Duodenal mucosa (tissue), 2 donors: ENCODE data around the gene FLVCR1.
"Not testable (repeated sequence)": the region's sequence is repeated elsewhere in the genome, so short reads cannot be mapped to it uniquely, and the experiment has no call there.

Experiments
- H3K27ac ChIP-seq: one replicate; pipeline ENCODE4 v1.7.0; 2013; ENCODE audit warnings: low read depth, low read length
- H3K27me3 ChIP-seq, 2 donors: one replicate each; pipeline ENCODE4 v1.7.0; 2013; ENCODE audit warnings: low read length in 2 of 2, control low read depth in 1 of 2; ENCODE audit not compliant: insufficient read depth in 2 of 2, control insufficient read depth in 1 of 2
- H3K36me3 ChIP-seq, 2 donors: one replicate each; pipeline ENCODE4 v1.7.0; 2013; ENCODE audit warnings: low read length in 2 of 2, control low read depth in 1 of 2; ENCODE audit not compliant: insufficient read depth in 2 of 2, control insufficient read depth in 1 of 2
- H3K4me1 ChIP-seq, 2 donors: one replicate each; pipeline ENCODE4 v1.7.0; 2013; ENCODE audit warnings: low read length in 2 of 2, control low read depth in 1 of 2; ENCODE audit not compliant: insufficient read depth in 2 of 2, control insufficient read depth in 1 of 2
- H3K4me3 ChIP-seq, 2 donors: one replicate each; pipeline ENCODE4 v1.7.0; 2013; ENCODE audit warnings: low read length in 2 of 2, low read depth in 1 of 2
- H3K9ac ChIP-seq, 2 donors: one replicate each; pipeline ENCODE4 v1.7.0; 2013; ENCODE audit warnings: low read length in 2 of 2, low read depth in 1 of 2
- H3K9me3 ChIP-seq, 2 donors: one replicate each; pipeline ENCODE4 v1.7.0; 2013; ENCODE audit warnings: low read length in 2 of 2, control low read depth in 1 of 2; ENCODE audit not compliant: control insufficient read depth in 1 of 2

FLVCR1 gene

DNA sequence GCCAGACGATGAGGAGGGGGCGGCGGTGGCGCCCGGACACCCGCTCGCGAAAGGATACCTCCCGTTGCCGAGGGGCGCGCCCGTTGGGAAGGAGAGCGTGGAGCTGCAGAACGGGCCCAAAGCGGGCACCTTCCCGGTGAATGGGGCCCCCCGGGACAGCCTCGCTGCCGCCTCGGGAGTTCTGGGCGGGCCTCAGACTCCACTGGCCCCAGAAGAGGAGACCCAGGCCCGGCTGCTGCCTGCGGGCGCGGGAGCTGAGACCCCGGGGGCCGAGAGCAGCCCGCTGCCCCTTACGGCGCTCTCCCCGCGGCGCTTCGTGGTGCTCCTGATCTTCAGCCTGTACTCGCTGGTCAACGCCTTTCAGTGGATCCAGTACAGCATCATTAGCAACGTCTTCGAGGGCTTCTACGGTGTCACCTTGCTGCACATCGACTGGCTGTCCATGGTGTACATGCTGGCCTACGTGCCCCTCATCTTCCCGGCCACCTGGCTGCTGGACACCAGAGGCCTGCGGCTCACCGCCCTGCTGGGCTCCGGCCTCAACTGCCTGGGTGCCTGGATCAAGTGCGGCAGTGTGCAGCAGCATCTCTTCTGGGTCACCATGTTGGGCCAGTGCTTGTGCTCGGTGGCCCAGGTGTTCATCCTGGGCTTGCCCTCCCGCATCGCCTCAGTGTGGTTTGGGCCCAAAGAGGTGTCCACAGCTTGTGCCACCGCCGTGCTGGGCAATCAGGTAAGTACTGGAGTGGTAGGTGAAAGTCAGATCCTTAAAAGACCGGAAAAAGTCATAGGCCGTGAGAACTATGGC lies 588 bp downstream of the FLVCR1 start:
- H3K9me3 ChIP-seq, result no peaks in the 10 kb centered on the region
- H3K4me1 ChIP-seq, result peaks cover 29 to 38% of the 10 kb centered on the region in 2 donors

DNA sequence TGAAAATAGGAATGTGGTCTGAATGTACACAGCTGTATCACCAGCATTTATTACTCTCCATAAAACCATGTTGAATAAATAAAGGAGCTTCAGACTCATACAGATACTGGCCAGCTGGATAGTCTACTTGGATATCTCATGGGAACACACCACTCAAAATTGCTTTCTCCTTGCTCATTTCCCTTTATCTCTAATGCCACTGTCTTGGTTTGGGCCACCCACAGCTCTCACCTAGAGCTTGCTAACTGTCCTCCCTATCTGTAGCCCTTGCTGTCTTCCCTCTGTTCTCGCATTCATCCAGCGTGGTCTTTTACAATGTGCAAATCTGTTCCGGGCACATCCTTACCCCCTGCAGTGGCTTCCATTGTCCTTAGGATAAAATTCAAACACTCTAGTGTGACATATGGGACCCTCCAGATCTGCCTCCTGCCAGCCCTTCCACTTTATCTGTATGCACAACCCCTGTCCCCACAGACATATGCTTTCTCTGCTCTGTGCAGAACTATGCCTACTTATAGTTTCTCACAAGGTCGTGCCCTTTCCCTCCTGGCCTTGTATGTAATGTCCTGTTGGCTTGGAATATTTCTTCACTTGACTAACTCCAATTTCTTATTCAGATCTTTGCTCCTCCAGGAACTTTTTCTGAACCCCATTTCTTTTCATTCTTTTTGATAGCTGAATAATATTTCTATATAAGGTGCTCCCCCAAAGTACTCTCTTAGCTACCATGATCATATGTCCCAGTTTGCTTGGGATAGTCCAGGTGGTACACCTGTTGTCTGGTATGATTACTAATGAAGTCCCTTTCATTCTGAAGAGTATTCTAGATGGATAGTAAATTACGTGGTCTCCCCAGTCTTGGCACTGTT lies 2.9 kb downstream of the FLVCR1 start:
- Histone ChIP-seq H3K36me3 (peaks cover 5 to 6% of the 10 kb centered on the region in 2 donors), H3K4me1 (peaks cover 29 to 38% of the 10 kb centered on the region in 2 donors), H3K9me3 (no peaks in the 10 kb centered on the region), H3K9ac (no peak overlapping the region), H3K27ac (no peak overlapping the region), H3K4me3 (peak overlapping the region; percentile 52 to 96), H3K27me3 (no peaks in the 10 kb centered on the region)

More for the DNA sequence above, 588 bp downstream of the FLVCR1 start:
- Histone ChIP-seq H3K36me3 (peaks cover 0 to 1% of the 10 kb centered on the region in 2 donors), H3K9ac (peak overlapping the region; percentile 70 to 92), H3K27me3 (no peaks in the 10 kb centered on the region), H3K4me3 (peak overlapping the region; percentile 85 to 96), H3K27ac (peak overlapping the region; percentile 76)

DNA sequence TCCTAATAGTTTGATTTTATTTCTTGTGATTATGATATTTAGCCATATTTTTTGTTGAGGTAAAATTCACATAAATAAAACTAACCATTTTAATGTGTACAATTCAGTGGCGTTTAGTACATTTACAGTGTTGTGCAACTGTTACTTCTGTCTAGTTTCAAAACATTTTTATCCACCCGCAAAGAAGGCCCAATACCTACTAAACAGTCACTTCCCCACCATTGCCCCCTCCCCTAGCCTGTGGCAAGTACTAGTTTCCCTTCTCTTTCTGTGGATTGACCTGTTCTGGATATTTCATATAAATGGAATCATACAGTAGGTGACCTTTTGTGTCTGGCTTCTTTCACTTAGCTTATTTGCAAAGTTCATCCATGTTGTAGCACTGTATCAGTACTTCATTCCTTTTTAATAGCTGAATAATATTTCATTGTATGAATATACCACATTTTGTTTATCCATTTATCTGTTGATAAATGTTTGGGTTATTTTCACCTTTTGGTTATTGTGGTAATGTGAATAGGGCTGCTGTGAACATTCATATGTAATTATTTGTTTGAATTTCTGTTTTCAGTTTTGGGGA lies 4.1 kb downstream of the FLVCR1 start:
- H3K9me3 ChIP-seq, result no peaks in the 10 kb centered on the region
- H3K27ac ChIP-seq, result no peak overlapping the region
- H3K27me3 ChIP-seq, result no peaks in the 10 kb centered on the region
- no peak overlapping the region for H3K9ac ChIP-seq
- H3K4me1 ChIP-seq, result peaks cover 23 to 28% of the 10 kb centered on the region in 2 donors
- no peak overlapping the region for H3K4me3 ChIP-seq
- H3K36me3 ChIP-seq, result peaks cover 5 to 12% of the 10 kb centered on the region in 2 donors

DNA sequence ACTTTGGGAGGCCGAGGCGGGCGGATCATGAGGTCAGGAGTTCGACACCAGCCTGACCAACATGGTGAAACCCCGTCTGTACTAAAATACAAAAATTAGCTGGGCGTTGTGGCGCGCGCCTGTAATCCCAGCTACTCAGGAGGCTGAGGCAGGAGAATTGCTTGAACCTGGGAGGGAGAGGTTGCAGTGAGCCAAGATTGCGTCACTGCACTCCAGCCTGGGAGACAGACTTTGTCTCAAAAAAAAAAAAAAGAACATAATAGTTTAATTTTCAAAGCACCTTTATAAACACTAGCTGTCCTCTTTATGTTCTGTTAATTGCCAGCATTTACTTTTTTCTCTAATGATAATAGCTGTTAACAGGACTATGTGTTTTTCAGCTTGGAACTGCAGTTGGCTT lies 5.3 kb downstream of the FLVCR1 start:
- not testable (repeated sequence) for H3K9me3 ChIP-seq, H3K27me3 ChIP-seq, H3K4me3 ChIP-seq, H3K9ac ChIP-seq, H3K27ac ChIP-seq
- Histone ChIP-seq H3K36me3 (peaks cover 5 to 12% of the 10 kb centered on the region in 2 donors), H3K4me1 (peaks cover 22 to 25% of the 10 kb centered on the region in 2 donors)

DNA sequence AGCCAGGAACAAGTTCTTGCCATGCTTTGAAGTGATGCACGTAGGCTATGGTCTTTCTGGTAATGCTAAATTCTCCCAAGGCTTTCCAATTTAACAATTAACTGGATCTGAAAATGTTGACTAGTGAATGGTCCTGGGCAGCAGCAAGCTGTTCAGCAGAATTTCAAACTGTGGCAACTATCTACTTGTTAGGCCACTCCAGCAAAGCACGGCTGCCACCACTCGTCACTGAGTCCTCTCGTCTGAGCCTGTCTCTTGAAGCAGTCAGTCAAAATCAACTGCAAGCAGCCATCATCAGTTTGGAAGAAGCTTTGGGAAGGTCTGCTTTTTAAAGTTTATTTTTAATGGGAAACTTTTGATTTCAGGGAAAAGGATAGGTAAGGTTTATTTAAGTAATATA lies 6.1 kb downstream of the FLVCR1 start:
- Histone ChIP-seq H3K4me1 (peaks cover 16 to 20% of the 10 kb centered on the region in 2 donors), H3K4me3 (no peak overlapping the region), H3K27ac (no peak overlapping the region), H3K27me3 (no peaks in the 10 kb centered on the region), H3K36me3 (peaks cover 5 to 12% of the 10 kb centered on the region in 2 donors), H3K9me3 (no peaks in the 10 kb centered on the region), H3K9ac (no peak overlapping the region)

DNA sequence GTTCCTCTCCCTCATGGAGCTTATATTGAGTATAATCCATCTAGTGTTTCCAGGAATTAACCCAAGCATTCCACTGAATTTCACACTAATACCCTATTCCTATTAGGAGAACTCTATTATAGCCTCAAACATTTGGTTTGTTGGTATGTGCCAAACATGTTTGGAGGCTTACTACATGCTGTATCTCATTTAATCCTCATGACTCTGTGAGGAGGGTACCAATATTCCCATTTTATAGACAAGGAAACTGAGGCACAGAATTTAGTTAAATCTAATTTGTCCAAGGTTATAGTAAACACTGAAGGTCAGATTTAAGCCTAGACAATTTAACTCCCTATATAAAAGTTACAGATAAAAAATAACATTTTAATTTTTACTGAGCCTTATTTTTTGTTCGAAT lies 9.1 kb downstream of the FLVCR1 start:
- H3K27me3 ChIP-seq, result no peaks in the 10 kb centered on the region
- H3K9ac ChIP-seq, result no peak overlapping the region
- H3K36me3 ChIP-seq, result peaks cover 5 to 12% of the 10 kb centered on the region in 2 donors
- peaks cover 0 to under 1% of the 10 kb centered on the region in 2 donors for H3K4me1 ChIP-seq
- no peak overlapping the region for H3K27ac ChIP-seq
- H3K9me3 ChIP-seq, result no peaks in the 10 kb centered on the region
- no peak overlapping the region for H3K4me3 ChIP-seq

DNA sequence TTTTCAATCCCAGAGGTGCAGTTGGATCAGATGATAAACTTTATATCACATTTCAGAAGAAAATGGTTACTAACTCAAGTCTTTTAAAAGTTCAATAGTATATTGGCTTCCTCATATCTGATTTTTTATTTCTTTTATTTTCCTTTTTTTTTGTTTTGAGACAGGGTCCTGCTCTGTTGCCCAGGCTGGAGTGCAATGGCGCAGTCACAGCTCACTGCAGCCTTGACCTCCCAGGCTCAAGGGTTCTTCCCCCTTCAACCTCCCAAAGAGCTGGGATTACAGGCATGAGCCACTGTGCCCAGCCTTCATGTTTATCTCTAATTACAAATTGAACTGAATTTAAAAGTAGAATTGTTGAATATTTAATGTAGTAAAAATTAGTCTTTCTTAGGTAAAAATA lies 13.9 kb downstream of the FLVCR1 start:
- Histone ChIP-seq H3K4me1 (no peaks in the 10 kb centered on the region), H3K9me3 (no peaks in the 10 kb centered on the region), H3K27ac (no peak overlapping the region), H3K27me3 (no peaks in the 10 kb centered on the region), H3K9ac (no peak overlapping the region), H3K4me3 (no peak overlapping the region), H3K36me3 (peaks cover 3 to 36% of the 10 kb centered on the region in 2 donors)

DNA sequence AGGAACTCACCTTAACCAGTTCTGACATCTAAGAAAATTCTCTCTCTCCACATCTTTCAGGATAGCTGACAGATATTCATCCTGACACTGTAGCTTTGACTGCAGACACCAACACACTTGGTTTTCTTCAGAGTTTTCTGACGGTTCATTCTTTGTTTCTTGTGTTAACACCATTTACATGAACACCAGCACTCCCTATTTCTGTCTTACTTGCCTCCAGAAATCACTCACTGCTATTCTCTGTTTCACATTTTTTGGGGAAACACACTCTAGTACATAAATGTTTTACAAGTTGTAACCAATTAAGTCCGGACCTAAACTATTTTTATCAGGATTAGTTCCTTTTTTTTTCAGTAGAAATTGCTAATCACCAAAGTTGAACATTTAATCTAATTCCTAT lies 15.4 kb downstream of the FLVCR1 start:
- no peak overlapping the region for H3K9ac ChIP-seq
- no peak overlapping the region for H3K4me3 ChIP-seq
- H3K36me3 ChIP-seq, result peaks cover 3 to 33% of the 10 kb centered on the region in 2 donors
- H3K27ac ChIP-seq, result no peak overlapping the region
- no peaks in the 10 kb centered on the region for H3K9me3 ChIP-seq
- H3K27me3 ChIP-seq, result no peaks in the 10 kb centered on the region
- no peaks in the 10 kb centered on the region for H3K4me1 ChIP-seq

DNA sequence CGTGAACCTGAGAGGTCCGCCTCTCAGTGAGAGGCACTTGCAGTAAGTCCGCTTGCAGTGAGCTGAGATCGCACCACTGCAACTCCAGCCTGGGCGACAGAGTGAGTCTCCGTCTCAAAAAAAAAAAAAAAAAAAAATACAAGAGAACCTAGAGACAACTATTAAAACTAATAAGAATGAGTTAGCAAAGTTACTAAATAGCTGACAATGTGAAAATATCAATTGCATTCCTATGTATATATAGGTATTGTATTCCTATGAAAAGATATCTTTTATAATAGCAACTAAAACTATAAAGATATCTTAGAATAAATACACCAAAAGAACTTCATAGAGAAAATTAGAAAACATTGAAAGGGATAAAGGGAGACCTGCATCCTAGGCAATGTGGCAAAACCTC lies 20.3 kb downstream of the FLVCR1 start:
- Histone ChIP-seq H3K9me3 (no peaks in the 10 kb centered on the region), H3K9ac (no peak overlapping the region), H3K36me3 (peaks cover 3 to 34% of the 10 kb centered on the region in 2 donors), H3K27ac (no peak overlapping the region), H3K27me3 (no peaks in the 10 kb centered on the region), H3K4me1 (no peaks in the 10 kb centered on the region), H3K4me3 (no peak overlapping the region)
